ENCODE data around the gene FNBP1L. TPM values are rescaled to one million over a fixed set of nuclear protein-coding genes. Genes with fewer than 3 reads are reported as not detected.

The FNBP1L gene
- total RNA-seq, 2 donors from 2014 or later = 48.3 to 54.4 TPM

- Histone ChIP-seq H3K36me3 (no peaks in the 10 kb centered on the region), H3K9me3 (no peaks in the 10 kb centered on the region), H3K27me3 (no peaks in the 10 kb centered on the region), H3K27ac (no peak overlapping the region), H3K9ac (ENCODE audit: low read depth in 2 of 2, low read length in 2 of 2) (no peak overlapping the region), H3K4me1 (peaks cover 5% of the 10 kb centered on the region), H3K4me3 (no peak overlapping the region)
- TF ChIP-seq, protein P1, sequence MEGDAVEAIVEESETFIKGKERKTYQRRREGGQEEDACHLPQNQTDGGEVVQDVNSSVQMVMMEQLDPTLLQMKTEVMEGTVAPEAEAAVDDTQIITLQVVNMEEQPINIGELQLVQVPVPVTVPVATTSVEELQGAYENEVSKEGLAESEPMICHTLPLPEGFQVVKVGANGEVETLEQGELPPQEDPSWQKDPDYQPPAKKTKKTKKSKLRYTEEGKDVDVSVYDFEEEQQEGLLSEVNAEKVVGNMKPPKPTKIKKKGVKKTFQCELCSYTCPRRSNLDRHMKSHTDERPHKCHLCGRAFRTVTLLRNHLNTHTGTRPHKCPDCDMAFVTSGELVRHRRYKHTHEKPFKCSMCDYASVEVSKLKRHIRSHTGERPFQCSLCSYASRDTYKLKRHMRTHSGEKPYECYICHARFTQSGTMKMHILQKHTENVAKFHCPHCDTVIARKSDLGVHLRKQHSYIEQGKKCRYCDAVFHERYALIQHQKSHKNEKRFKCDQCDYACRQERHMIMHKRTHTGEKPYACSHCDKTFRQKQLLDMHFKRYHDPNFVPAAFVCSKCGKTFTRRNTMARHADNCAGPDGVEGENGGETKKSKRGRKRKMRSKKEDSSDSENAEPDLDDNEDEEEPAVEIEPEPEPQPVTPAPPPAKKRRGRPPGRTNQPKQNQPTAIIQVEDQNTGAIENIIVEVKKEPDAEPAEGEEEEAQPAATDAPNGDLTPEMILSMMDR (IDR thresholded peaks at IDR 0.05) = no peak
- intact Hi-C loops (cut with DNase I) = no loop called here
- no peak for DNase-seq
Measured at GRCh38 chr1:93502571-93502970, 54.7 kb downstream of the FNBP1L start.

GRCh38 chr1:93503163-93503562 lies 55.2 kb downstream of the FNBP1L start:
- intact Hi-C loops (cut with DNase I) = no loop called here
- no peaks in the 10 kb centered on the region for H3K27me3 ChIP-seq
- no peak overlapping the region for H3K9ac ChIP-seq (ENCODE audit: low read depth in 2 of 2, low read length in 2 of 2)
- H3K36me3 ChIP-seq = no peaks in the 10 kb centered on the region
- H3K4me3 ChIP-seq = no peak overlapping the region
- TF ChIP-seq, protein P1 (IDR thresholded peaks at IDR 0.05) = no peak
- no peaks in the 10 kb centered on the region for H3K9me3 ChIP-seq
- no peak overlapping the region for H3K27ac ChIP-seq
- DNase-seq = no peak
- peaks cover 5% of the 10 kb centered on the region for H3K4me1 ChIP-seq

GRCh38 chr1:93503816-93504215 lies 55.9 kb downstream of the FNBP1L start:
- H3K4me1 ChIP-seq = peaks cover 5% of the 10 kb centered on the region
- H3K9ac ChIP-seq (ENCODE audit: low read depth in 2 of 2, low read length in 2 of 2) = no peak overlapping the region
- intact Hi-C loops (cut with DNase I) = no loop called here
- H3K27ac ChIP-seq = no peak overlapping the region
- H3K9me3 ChIP-seq = no peaks in the 10 kb centered on the region
- TF ChIP-seq, protein P1 (IDR thresholded peaks at IDR 0.05) = no peak
- no peaks in the 10 kb centered on the region for H3K27me3 ChIP-seq
- H3K4me3 ChIP-seq = no peak overlapping the region
- H3K36me3 ChIP-seq = no peaks in the 10 kb centered on the region
- no peak for DNase-seq

DNA sequence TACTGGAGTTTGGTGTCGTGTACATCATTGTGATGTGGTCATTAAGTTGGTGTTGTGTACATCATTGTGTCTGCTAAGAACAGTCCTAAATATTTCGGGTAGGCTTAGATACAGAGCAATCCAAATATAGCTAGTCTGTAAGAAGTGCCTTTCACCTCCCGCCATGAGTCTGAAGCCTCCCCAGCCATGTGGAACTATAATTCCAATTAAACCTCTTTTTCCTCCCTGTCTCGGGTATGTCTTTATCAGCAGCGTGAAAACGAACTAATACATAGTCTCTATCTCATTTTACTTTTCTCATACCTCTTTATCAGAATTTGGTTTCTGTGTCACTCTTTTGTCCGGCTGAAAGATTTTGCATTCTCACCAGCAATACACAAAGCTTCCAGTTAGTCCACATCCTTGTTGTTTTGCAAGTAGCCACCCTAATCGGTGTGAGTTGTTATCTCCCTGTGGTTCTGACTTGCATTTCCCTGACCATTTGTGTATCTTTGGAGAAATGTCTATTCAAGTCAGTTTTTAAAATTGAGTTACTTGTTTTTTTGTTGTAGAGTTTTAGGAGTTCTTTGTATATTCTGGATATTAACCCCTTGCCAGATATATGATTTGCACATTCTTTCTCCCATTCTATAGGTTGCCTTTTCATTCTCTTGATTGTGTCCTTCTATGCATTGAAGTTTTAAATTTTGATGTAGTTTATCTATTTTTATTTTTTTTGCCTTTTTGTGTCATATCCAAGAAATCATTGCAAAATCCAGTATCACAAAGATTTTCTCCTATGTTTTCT lies 56.5 kb downstream of the FNBP1L start:
- Histone ChIP-seq H3K36me3 (no peaks in the 10 kb centered on the region), H3K4me3 (no peak overlapping the region), H3K27me3 (no peaks in the 10 kb centered on the region), H3K9ac (ENCODE audit: low read depth in 2 of 2, low read length in 2 of 2) (no peak overlapping the region), H3K4me1 (peaks cover 5% of the 10 kb centered on the region), H3K9me3 (no peaks in the 10 kb centered on the region), H3K27ac (peak overlapping the region; percentile 38)
- TF ChIP-seq, protein P1 (IDR thresholded peaks at IDR 0.05) = no peak
- no peak for DNase-seq
- intact Hi-C loops (cut with DNase I) = no loop called here

DNA sequence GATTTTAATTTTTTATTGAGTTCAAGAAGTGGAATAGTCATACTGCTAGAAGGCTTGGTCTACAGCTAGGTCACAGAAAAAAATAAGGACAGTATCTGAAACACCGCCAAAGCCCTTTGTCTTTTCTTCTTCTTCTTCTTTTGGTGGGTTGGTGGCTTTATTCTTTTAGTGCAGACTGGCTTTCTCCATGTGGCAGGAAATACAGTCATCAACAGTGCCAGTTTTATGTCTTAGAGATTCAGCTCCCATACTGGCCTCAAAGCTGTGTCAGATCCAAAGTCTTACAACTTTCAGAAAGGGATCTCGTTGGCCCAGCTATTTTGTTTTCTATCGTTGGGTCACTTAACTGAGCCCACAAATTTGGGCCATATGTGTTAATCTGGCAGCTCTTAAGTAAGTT lies 58.2 kb downstream of the FNBP1L start:
- H3K27me3 ChIP-seq = no peaks in the 10 kb centered on the region
- no peak overlapping the region for H3K9ac ChIP-seq (ENCODE audit: low read depth in 2 of 2, low read length in 2 of 2)
- no peaks in the 10 kb centered on the region for H3K36me3 ChIP-seq
- DNase-seq = no peak
- peak overlapping the region; percentile 38 for H3K27ac ChIP-seq
- intact Hi-C loops (cut with DNase I) = no loop called here
- H3K4me3 ChIP-seq = no peak overlapping the region
- TF ChIP-seq, protein P1 (IDR thresholded peaks at IDR 0.05) = no peak
- H3K4me1 ChIP-seq = peaks cover 5% of the 10 kb centered on the region
- no peaks in the 10 kb centered on the region for H3K9me3 ChIP-seq

Data from colonic mucosa (tissue), 4 donors.